Erythroblast (primary cell): ENCODE measurements around the gene MBLAC1.

Experiments used
- DNase-seq, 2 experiments: peaks; one replicate each; lab custom pipeline; 2025; lab: John Stamatoyannopoulos, UW
- GATA1 ChIP-seq: IDR thresholded peaks from 2 replicates; pipeline ENCODE4 v1.6.1; 2011; ENCODE audit warnings: low read depth, mild to moderate bottlenecking, control low read depth, low read length, moderate library complexity
- POLR2A ChIP-seq: IDR thresholded peaks from 2 replicates; pipeline ENCODE4 v1.6.1; 2011; ENCODE audit warnings: mild to moderate bottlenecking, low read length

MBLAC1 gene

GRCh38 chr7:100171087-100171681 lies 44.4 kb downstream of the MBLAC1 start:
- TF ChIP-seq GATA1 (no peak), POLR2A (no peak)
- peak in 1 of 2 experiments; percentile 21 for DNase-seq

- TF ChIP-seq POLR2A (no peak), GATA1 (no peak)
- DNase-seq, result no peak
These were observed 45.1 kb downstream of the MBLAC1 start for GRCh38 chr7:100171840-100172239.

- TF ChIP-seq POLR2A, result no peak
- no peak for TF ChIP-seq GATA1
- DNase-seq, result no peak
These were observed 47.2 kb downstream of the MBLAC1 start for GRCh38 chr7:100173806-100174495.

- no peak for DNase-seq
- TF ChIP-seq GATA1 (no peak), POLR2A (no peak)
These were observed 47.8 kb downstream of the MBLAC1 start for GRCh38 chr7:100174582-100174981.

GRCh38 chr7:100175296-100175935 lies 48.6 kb downstream of the MBLAC1 start:
- no peak for DNase-seq
- no peak for TF ChIP-seq POLR2A
- no peak for TF ChIP-seq GATA1

GRCh38 chr7:100176096-100177044 lies 49.6 kb downstream of the MBLAC1 start:
- TF ChIP-seq GATA1, result no peak
- TF ChIP-seq POLR2A, result no peak
- DNase-seq, result no peak

GRCh38 chr7:100177045-100178001 lies 50.6 kb downstream of the MBLAC1 start, which contains the start of the genes GPC2 and STAG3:
Gene GPC2, minus strand, starts transcription at chr7:100177381. Its CDS starts 182 bp downstream, at chr7:100177199.
Gene STAG3, plus strand, starts transcription at chr7:100177918. Its CDS starts 2,639 bp downstream, at chr7:100180557.
- no peak for TF ChIP-seq GATA1
- no peak for TF ChIP-seq POLR2A
- peak; percentile 95 to 96 for DNase-seq
